PC-9 (cell line): Measurements from ENCODE around the gene CST6.

Experiments used
- EZH2 ChIP-seq: fragments of 200-600 bp; sonication (generic); IDR thresholded peaks from 2 replicates; pipeline ENCODE4 v1.8.0; 2017; ENCODE audit warnings: antibody characterized with exemption, low read depth
- TF ChIP-seq, protein P1 (sequence below): fragments of 200-600 bp; sonication (generic); conservative IDR thresholded peaks from 2 replicates; pipeline ENCODE4 v1.6.1; 2017; ENCODE audit warnings: mixed run types, antibody characterized with exemption, mild to moderate bottlenecking, moderate library complexity

DNA sequence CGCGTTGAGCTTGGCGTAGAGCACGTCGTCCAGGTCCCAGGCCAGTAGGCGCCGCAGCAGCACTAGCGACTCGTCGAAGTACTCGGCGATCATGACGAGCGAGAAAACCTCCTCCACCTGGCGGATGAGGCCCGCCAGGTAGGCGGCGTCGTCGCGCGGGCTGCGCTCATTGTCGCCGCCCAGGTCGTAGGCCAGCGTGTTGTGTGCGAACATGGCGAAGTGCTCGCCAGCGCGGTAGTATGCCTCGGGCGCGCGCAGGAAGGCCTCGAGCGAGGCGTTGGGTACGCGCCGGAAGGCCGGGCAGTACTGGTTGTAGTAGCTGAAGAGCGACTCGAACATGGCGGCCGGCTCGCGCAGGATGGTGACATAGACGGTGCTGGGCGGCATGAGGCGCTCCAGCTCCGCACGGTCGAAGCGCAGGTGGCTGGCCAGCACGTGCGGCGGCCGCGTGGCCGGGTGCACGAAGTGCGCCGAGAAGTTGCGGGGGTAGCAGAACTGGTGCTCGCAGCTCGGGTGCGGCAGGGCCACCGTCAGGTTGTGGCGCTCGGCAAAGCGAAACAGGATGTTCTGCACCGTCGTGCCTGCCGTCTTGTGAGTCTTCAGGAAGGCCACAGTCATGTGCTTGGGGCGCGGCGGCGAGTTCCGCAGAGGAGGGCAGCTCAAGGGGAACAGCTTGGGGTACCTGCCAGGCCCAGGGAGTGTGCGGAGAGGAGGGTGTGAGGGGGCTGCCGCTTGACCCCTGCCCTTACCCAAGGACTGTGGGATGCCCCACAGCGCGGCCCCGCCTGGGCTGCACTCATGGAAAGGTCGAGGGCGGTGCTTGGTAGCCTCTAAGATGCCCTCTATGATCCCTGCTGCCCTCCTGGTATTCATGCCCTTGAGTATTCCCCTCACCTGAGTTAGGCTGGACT lies 31.4 kb downstream of the CST6 start:
- TF ChIP-seq, protein P1, sequence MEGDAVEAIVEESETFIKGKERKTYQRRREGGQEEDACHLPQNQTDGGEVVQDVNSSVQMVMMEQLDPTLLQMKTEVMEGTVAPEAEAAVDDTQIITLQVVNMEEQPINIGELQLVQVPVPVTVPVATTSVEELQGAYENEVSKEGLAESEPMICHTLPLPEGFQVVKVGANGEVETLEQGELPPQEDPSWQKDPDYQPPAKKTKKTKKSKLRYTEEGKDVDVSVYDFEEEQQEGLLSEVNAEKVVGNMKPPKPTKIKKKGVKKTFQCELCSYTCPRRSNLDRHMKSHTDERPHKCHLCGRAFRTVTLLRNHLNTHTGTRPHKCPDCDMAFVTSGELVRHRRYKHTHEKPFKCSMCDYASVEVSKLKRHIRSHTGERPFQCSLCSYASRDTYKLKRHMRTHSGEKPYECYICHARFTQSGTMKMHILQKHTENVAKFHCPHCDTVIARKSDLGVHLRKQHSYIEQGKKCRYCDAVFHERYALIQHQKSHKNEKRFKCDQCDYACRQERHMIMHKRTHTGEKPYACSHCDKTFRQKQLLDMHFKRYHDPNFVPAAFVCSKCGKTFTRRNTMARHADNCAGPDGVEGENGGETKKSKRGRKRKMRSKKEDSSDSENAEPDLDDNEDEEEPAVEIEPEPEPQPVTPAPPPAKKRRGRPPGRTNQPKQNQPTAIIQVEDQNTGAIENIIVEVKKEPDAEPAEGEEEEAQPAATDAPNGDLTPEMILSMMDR = no peak
- TF ChIP-seq EZH2 = no peak
